GM12864 (cell line): ENCODE measurements around the gene USF2.

Experiments
- DNase-seq: peaks from one replicate; pipeline ENCODE4 v3.0.0-alpha.2; 2011; ENCODE audit warnings: low read depth
- H3K4me3 ChIP-seq: 2 replicates; pipeline ENCODE4 v1.5.1; 2011; ENCODE audit warnings: mild to moderate bottlenecking, low read depth, low read length, control low read depth
- TF ChIP-seq, protein P1 (sequence below): IDR thresholded peaks from 2 replicates; pipeline ENCODE4 v1.5.1; 2011; ENCODE audit warnings: low read depth, mild to moderate bottlenecking, moderate library complexity, low read length, control low read depth, inconsistent platforms; ENCODE audit errors: missing control alignments

USF2 gene

DNA sequence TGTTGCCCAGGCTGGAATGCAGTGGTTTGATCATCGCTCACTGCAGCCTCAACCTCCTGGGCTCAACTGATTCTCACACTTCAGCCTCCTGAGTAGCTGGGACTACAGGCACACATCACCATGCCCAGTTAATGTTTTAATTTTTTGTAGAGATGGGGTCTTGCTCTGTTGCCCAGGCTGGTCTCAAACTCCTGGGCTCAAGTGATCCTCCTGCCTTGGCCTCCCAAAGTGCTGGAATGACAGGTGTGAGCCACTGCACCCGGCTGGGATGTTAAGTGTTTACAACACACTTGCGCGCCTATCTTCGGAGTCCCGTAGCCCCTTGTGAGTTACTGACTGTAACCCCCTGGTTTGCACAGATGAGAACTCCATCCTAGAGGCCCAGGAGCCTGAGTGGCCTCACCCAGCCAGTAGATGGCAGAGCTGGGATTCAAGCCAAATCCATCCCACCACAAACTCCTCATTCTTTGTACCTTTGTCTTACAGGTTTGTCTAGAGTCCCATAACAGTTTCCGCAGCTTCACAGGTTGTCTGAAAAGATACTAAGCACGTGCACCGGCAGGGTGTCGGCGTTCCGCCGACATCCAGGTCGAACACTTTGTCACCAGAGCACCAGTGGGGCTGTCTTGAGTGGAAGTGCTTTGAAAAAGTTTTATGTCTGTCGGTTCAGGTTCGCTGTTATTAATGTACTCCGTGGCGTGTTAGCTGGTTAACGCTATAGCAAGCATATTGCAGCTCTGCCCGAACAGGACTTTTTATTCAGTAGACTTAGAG is 37.9 kb downstream of the USF2 start:
- TF ChIP-seq, protein P1, sequence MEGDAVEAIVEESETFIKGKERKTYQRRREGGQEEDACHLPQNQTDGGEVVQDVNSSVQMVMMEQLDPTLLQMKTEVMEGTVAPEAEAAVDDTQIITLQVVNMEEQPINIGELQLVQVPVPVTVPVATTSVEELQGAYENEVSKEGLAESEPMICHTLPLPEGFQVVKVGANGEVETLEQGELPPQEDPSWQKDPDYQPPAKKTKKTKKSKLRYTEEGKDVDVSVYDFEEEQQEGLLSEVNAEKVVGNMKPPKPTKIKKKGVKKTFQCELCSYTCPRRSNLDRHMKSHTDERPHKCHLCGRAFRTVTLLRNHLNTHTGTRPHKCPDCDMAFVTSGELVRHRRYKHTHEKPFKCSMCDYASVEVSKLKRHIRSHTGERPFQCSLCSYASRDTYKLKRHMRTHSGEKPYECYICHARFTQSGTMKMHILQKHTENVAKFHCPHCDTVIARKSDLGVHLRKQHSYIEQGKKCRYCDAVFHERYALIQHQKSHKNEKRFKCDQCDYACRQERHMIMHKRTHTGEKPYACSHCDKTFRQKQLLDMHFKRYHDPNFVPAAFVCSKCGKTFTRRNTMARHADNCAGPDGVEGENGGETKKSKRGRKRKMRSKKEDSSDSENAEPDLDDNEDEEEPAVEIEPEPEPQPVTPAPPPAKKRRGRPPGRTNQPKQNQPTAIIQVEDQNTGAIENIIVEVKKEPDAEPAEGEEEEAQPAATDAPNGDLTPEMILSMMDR, result peak; percentile 60
- H3K4me3 ChIP-seq, result no peak overlapping the region
- no peak for DNase-seq

DNA sequence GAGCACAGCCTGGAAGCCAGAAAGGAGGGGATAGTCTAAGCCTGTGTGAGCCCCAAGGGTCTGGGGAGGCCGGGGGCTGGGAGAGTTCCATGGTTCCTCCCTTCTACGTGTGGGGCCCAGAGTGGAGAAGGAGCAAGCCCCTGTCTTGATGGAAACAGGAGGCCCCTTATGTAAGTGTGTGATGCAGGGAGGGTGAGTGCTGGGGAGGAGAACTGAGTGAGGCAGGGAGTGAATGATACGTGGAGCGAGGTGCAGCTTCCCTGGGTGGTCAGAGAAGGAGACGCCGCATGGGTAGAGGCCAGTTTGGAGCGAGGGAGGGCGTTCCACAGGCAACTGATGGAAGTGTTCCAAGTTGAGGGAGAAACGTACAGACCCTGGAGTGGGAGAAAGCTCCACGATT is 39.2 kb downstream of the USF2 start:
- TF ChIP-seq, protein P1, result no peak
- no peak for DNase-seq
- H3K4me3 ChIP-seq, result no peak overlapping the region

DNA sequence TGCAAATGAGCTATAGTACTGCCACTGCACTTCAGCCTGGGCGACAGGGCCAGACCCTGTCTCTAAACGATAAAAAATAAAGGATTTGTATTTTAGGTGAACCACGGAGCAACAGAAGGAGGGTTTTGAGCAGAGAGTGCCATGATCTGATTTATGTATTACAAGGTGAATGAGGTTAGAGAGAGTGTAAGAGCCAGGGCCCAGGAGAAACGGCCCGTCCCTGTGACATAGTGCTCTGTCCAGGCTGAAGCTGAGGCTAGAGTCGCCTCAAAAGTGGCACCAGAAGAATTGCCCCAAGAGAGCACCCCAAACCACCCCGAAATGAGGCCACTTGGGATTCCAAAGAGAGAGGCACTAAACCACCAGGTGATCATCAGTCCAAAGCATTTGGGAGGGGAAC is 40.1 kb downstream of the USF2 start:
- TF ChIP-seq, protein P1, result no peak

DNA sequence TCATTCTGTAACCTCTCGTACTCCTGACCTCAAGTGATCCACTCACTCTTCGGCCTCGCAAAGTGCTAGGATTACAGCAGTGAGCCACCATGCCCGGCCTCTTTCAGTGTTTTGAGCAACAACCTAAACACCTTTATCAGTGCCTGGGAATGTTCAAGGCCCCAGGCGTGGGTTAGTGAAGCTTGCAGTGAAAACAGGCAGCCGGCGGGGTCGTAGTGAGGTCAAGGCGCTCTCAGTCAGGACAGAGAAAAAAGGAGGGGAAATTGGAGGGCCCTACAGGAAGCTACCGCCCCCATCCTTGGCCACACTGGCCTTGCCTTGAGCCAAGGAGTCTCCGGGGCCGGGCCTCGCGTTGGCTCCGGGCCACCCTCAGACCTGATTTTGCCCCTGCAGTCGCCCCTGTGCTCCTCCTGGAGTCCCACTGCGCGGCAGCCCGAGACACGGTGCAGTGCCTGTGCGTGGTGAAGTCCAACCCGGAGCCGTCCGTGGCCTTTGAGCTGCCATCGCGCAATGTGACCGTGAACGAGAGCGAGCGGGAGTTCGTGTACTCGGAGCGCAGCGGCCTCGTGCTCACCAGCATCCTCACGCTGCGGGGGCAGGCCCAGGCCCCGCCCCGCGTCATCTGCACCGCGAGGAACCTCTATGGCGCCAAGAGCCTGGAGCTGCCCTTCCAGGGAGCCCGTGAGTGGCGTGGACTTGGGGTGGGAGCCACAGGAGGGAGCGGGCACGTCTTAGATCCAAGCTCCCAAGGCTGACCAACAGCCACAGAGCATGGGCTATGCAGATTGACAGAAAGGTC is 40.9 kb downstream of the USF2 start:
- no peak overlapping the region for H3K4me3 ChIP-seq
- TF ChIP-seq, protein P1, result no peak
- DNase-seq, result no peak

More for the DNA sequence above, 40.1 kb downstream of the USF2 start:
- no peak overlapping the region for H3K4me3 ChIP-seq
- no peak for DNase-seq

DNA sequence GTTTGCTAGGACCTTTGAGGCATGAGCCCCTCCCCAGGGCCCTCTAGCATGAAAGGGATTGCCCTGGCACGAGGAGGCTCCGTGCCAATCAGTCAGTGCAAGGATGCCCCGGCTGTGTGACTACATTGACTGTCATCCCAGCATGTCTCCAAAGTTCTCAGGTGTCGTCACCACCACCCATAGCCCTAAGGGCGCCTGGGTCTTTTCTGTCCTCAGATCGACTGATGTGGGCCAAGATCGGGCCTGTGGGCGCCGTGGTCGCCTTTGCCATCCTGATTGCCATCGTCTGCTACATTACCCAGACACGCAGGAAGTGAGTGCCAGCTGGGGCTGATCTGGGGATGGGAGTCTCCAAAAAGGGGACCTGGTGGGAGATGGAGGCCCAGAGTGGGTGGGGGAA is 41.6 kb downstream of the USF2 start:
- no peak for DNase-seq
- TF ChIP-seq, protein P1, result no peak
- H3K4me3 ChIP-seq, result no peak overlapping the region

DNA sequence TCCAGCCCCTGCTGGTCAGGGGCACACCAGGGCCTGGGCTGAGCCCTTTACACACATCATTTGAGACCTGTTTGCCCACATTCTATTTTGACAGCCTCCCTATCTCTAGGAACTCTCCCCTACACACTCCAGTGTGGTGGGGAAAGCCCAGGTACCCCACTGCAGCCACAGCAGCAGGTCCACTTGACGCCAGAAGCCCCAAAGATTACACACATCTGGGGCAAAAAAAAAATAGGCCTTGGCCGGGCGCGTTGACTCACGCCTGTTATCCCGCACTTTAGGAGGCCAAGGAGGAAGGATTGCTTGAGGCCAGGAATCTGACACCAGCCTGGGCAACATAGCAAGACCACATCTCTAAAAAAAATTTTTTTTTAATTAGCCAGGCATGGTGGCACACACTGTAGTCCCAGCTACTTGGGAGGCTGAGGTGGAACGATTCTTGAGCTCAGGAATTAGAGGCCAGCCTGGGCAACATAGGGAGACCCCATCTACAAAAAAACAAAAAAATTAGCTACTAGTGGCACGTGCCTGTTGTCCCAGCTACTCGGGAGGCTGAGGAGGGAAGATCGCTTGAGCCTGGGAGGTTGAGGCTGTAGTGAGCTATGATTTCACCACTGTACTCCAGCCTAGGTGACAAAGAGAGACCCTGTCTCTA is 42.2 kb downstream of the USF2 start:
- TF ChIP-seq, protein P1, result no peak
- DNase-seq, result no peak
- H3K4me3 ChIP-seq, result no peak overlapping the region
